Measurements from ENCODE around the gene SPOCD1. TPM values are rescaled to one million over a fixed set of nuclear protein-coding genes. Genes with fewer than 3 reads are reported as not detected.
"Not testable (repeated sequence)": the region's sequence is repeated elsewhere in the genome, so short reads cannot be mapped to it uniquely, and the experiment has no call there.

Gene SPOCD1
- total RNA-seq, 2 donors from 2014 or later = 13.5 to 23.0 TPM

DNA sequence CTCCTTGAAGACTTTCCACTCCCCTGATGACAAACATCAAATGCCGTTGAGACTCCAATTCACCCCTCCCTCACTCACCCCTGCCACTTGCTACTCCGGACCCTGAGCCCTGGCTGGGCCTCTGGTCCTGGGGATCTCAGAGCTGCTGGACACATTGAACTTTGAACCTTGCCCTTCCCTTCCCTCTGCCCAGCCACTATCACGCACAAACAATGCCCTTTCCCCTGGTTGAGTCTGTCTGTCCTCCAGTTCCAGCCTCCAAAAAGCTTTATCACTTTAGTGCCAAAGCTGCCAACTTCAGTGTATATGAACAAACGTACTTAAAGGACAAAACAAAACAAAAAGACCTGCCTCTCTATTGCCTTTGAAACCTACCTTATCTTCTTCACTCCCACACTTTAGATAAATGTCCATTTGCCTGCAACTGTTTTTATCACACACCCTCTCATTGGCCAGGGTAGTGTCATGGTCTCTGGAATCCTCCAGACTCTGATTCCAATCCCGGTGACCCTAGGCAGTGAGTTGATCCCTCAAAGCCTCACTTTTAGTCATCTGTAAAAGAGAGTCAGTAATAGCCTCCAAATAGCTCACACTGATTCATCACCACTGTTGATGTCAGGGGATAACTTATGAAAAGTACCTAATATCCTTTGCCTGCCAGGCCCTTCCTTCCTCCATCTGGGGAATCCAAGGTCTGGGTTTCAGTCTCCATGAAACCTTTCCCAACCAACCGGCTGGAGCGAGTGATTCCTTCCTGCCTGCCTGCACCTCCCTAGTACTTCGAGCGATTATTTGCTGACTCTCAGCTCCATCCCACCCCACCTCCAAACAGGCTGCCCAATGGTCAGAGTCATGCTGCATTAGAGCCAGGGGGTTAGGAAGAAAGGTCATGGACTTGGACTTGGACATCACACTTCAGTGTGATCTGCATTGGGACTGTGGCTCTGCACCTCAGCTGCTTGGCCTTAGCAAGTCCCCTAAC, 15.9 kb upstream of the SPOCD1 start:
- intact Hi-C loops (cut with DNase I) = no loop called here
- no peak for DNase-seq (ENCODE audit: low spot score)

GRCh38 chr1:31830511-31830910, 14.7 kb upstream of the SPOCD1 start:
- no peak for DNase-seq (ENCODE audit: low spot score)
- intact Hi-C loops (cut with DNase I) = loop anchor here in 1 of 2 donors (1.0 kb wide), 1 partner anchor 16 kb away; no protein-coding TSS in a partner anchor

DNA sequence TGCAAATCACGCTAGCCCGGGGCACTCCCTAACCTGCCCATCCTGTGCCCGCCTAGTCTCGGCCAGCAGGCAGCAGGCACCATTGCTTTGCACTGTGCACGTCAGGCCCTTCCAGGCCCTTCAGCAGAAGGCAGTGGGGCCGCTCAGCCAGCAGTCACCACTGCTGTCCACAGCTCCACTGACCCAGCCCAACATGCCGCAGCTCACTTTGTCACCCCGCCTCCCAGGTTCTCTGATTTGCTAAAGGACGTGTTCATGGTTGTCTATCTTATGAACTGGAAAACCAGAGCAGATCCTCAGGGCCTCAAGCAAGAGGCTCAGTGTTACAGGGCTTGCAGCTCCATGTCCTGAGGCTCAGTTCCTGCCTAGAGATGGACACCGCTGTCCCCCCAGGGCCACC, 14.2 kb upstream of the SPOCD1 start:
- DNase-seq (ENCODE audit: low spot score) = no peak
- intact Hi-C loops (cut with DNase I) = loop anchor here in 1 of 2 donors (1.0 kb wide), 1 partner anchor 16 kb away; no protein-coding TSS in a partner anchor

DNA sequence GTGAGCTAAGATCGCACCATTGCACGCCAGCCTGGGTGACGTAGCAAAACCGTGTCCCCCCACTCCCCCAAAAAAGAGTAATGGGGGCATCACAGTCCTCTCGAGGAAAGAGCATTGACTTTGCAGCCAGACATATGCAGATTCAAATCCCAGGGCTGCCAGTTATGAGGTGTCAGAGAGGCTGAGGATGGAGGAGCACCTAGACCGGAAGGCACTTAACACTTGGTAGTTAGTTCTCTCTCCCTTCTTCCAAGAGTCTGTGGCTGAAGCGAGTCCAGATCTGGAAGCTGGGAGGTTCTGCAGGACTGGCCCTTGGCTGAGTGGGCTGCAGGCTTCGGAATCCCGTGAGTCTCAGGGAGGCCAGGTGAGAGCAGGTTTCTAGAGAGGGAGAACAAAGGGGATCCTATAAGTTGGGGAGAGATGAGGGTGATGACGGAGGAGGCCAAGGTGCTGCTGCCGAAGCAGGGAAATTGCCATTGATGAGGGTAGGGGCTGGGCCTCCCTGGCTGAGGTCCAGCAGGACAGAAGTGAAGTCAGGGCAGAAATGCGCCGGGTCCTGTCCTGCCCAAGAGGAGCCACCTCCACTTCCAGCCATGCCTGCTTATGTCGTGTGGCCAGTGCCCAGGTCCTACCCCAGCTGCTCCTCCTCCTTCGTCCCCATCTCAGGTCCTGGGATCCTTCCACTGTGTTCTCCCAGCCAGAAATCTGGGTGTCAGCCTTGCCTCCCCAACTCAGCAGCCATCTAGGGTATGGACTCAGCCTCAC, 13.3 kb upstream of the SPOCD1 start:
- no peak for DNase-seq (ENCODE audit: low spot score)
- intact Hi-C loops (cut with DNase I) = no loop called here

- no peak for DNase-seq (ENCODE audit: low spot score)
- intact Hi-C loops (cut with DNase I) = no loop called here
Measured at GRCh38 chr1:31828341-31828740, 12.5 kb upstream of the SPOCD1 start.

- DNase-seq (ENCODE audit: low spot score) = no peak
- intact Hi-C loops (cut with DNase I) = no loop called here
Measured at GRCh38 chr1:31823780-31824179, 8.0 kb upstream of the SPOCD1 start.

GRCh38 chr1:31822766-31823165, 6.9 kb upstream of the SPOCD1 start:
- intact Hi-C loops (cut with DNase I) = no loop called here
- DNase-seq (ENCODE audit: low spot score) = no peak

DNA sequence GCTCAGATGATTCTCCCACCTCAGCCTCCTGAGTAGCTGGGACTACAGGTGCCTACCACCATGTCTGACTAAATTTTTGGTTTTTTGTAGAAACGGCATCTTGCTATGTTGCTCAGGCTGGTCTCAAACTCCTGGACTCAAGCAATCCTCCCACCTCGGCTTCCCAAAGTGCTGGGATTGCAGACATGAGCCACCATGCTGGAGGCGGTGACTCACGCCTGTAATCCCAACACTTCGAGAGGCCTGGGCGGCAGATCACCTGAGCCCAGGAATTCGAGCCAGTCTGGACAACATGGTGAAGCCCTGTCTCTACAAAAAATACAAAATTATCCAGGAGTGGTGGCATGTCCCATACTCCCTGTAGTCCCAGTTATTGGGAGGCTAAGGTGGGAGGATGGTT, 4.4 kb upstream of the SPOCD1 start:
- DNase-seq (ENCODE audit: low spot score); intact Hi-C loops (cut with DNase I): not testable (repeated sequence)

DNA sequence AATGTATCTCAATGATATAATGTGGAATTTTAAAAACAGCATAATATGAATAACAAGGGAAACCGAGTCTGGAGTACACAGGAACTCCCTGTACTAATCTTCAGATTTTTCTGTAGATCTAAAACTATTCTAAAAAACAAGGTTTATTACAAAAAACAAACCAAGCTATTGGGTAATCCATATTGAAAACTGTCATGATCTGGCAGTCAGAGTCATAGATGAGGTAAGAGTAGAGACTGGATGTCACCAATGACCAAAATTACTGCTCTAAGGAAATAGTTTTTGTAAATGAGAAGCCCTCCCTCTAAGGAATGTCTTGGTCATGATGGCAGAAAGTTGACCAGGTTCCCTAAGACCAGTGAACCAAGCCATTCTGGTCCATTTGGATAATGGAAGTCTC, 2.4 kb upstream of the SPOCD1 start:
- DNase-seq (ENCODE audit: low spot score) = no peak
- intact Hi-C loops (cut with DNase I) = no loop called here

GRCh38 chr1:31816947-31817346, 1.1 kb upstream of the SPOCD1 start:
- DNase-seq (ENCODE audit: low spot score) = not testable (repeated sequence)
- intact Hi-C loops (cut with DNase I) = loop anchor here in 1 of 2 donors (2.0 kb wide), 1 partner anchor 72 kb away; no protein-coding TSS in a partner anchor

DNA sequence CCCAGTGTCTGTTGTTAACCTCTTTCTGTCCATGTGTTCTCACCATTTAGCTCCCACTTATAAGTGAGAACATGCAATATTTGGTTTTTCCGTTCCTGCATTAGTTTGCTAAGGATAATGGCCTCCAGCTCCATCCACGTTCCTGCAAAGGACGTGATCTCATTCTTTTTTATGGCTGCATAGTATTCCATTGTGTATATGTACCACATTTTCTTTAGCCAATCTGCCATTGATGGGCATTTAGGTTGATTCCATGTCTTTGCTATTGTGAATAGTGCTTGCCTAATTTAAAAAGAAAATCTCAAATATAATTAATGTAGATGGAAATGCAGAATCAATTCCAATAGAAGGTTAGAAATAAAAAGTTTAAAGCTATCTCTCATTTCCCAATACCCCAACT, 679 bp upstream of the SPOCD1 start:
- intact Hi-C loops (cut with DNase I) = loop anchor here in 1 of 2 donors (2.0 kb wide), 1 partner anchor 72 kb away; no protein-coding TSS in a partner anchor
- not testable (repeated sequence) for DNase-seq (ENCODE audit: low spot score)

DNA sequence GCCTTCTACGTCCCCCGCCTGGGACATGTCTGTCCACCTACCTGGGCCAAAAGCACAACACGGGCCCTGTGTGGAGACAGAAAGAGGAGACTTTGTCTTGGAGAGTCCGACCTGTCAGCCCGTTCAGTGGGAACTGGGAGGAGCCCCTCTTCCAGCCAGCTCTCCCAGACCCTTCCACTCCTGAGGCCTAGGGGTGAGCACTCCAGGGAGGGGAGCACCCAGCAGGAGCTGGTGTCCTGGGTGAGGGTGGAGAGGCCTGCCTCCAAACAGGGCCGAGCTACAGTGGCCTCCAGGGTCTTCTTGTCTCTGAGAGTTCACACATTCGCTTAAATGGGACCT, 546 bp downstream of the SPOCD1 start:
- DNase-seq (ENCODE audit: low spot score) = no peak
- intact Hi-C loops (cut with DNase I) = no loop called here

GRCh38 chr1:31814631-31815306, 1.1 kb downstream of the SPOCD1 start:
- no peak for DNase-seq (ENCODE audit: low spot score)
- intact Hi-C loops (cut with DNase I) = no loop called here

DNA sequence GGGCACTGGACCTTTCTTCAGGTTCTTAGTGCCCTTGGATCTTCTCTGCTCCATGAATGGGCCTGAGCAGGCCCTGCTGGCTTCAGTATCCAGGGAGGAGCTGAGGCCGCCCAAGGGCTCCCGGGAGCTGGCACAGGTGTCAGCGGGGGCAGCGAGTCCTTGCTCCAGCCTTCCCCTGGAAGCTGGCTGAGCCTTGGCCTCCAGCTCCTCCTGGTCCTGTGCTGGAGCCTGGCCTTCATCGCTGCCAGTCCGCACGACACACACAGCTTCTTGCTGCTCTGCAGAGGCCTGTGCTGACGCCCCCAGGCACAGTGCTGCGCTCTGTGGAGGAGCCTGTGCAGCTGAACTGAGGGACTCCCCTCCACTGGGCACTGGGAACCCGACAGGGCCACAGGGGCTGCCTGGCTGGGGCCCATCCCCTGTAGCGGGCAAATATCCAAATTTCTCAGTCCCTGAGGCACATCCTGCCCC, 1.7 kb downstream of the SPOCD1 start:
- intact Hi-C loops (cut with DNase I) = no loop called here
- DNase-seq (ENCODE audit: low spot score) = peak; percentile 45

- intact Hi-C loops (cut with DNase I) = no loop called here
Measured at GRCh38 chr1:31812158-31812829, 3.5 kb downstream of the SPOCD1 start.

DNA sequence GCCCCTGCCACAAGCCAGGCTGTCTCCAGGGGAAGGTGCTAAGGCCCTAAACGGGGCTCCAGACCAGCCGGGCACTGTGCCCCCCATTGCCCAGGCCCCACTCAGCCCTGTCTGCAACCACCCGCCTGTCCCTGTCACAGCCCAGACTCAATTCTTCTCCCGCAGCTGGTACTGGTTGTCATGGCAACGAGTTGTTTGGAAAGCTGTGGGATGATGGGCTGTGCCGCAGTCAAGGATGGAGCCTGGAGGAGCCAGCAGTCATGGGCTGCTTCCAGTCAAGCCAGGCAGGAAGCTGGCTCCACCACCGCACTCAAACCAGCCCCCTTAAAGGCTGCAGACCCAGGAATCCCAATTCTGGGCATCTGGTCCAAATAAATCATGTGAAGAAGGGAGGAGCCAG, 4.2 kb downstream of the SPOCD1 start:
- peak; percentile 51 for DNase-seq (ENCODE audit: low spot score)
- intact Hi-C loops (cut with DNase I) = no loop called here

More at GRCh38 chr1:31812158-31812829, 3.5 kb downstream of the SPOCD1 start:
- DNase-seq (ENCODE audit: low spot score) = peak; percentile 8

GRCh38 chr1:31809698-31810097, 6.1 kb downstream of the SPOCD1 start:
- intact Hi-C loops (cut with DNase I) = no loop called here

GRCh38 chr1:31807273-31808048, 8.4 kb downstream of the SPOCD1 start:
- intact Hi-C loops (cut with DNase I) = no loop called here
- no peak for DNase-seq (ENCODE audit: low spot score)

More at GRCh38 chr1:31809698-31810097, 6.1 kb downstream of the SPOCD1 start:
- peak; percentile 5 for DNase-seq (ENCODE audit: low spot score)

All from posterior vena cava (tissue), 2 donors.